ENCODE data around the gene TMBIM4. TPM values are rescaled to one million over a fixed set of nuclear protein-coding genes. Genes with fewer than 3 reads are reported as not detected.
"Not testable (repeated sequence)": the region's sequence is repeated elsewhere in the genome, so short reads cannot be mapped to it uniquely, and the experiment has no call there.

TMBIM4 gene
- total RNA-seq (100 to 1,000 TPM; 100 to 112 TPM), polyA plus RNA-seq (100 to 1,000 TPM; 107 to 161 TPM)
- long read RNA-seq, donor 1, transcript TMBIM4-202 (7 exons, 2,952 nt) = major isoform, 133 of 156 reads
- long read RNA-seq, donor 1, partial matches to known transcripts = 1 of 156 reads
- long read RNA-seq, donor 1, other reads (novel, unspliced or antisense) = 20 of 156 reads
- long read RNA-seq, donor 2, transcript TMBIM4-202 (7 exons, 2,952 nt) = major isoform, 51 of 73 reads
- long read RNA-seq, donor 2, partial matches to known transcripts = 3 of 73 reads
- long read RNA-seq, donor 2, other reads (novel, unspliced or antisense) = 17 of 73 reads

DNA sequence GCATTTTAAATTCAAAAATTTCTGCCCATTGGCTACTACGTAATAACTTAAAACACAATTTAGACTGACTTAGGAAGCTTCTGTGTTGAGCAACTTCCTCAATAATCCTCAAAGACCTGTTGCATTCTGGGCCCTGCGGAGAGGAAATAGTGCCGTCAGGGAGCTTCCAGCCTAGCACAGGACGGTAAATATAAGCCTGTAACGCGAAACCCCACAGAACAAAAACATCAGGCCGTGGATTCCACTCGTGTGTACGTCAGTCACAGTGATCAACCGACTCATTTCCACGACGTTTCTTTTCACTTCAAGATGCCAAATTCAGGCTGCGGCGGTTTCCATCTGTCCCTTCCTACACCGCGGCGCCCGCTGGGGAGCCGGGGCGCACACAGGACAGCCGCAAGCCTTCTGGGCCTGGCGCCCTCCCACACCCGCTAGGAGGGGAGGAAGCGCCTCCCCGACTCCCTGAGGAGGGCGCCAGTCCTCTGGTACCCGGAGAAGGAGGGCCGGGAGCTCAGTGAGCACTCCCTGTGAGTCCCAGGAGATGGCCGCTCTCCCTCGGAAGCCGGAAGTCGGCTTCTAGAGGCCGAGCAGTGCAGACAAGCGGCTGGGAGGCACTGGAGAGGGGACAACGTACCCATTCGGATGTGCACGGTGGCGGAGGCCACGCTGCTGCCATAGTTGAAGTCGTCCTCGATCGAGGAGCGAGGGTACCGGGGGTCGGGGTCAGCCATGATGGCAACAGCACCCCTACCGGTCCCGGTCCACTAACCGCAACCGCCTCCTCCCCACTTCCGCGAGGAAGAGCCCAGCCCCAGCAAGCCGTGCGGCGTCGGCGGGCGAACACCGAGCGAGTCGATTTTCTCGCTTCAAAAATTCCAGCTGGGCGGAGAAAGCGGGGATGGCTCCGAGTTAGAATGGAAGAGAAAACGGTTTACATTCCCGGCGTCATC is at the start of gene TMBIM4:
Gene TMBIM4 (minus strand): TSS at position 776 of the 950 bp plus-strand sequence. CDS start 45 bp downstream, at position 731.
- Histone ChIP-seq H3K27me3 (ENCODE audit: control insufficient read depth in 1 of 2, insufficient read depth in 2 of 2, low read length in 1 of 2) (no peaks in the 10 kb centered on the region), H3K9me3 (ENCODE audit: control insufficient read depth, low read length) (no peaks in the 10 kb centered on the region), H3K4me1 (ENCODE audit: control insufficient read depth in 1 of 2, insufficient read depth in 2 of 2, low read length in 2 of 2) (peaks cover 0 to 1% of the 10 kb centered on the region in 2 donors), H3K4me3 (ENCODE audit: low read length in 2 of 2) (peak within 1 kb of the TSS; percentile 62 to 68), H3K27ac (ENCODE audit: low read depth in 1 of 2, low read length in 2 of 2) (peak within 1 kb of the TSS; percentile 96 to 100), H3K36me3 (ENCODE audit: control insufficient read depth in 1 of 2, insufficient read depth in 2 of 2, low read length in 1 of 2) (no peaks in the 10 kb centered on the region)
- peak; percentile 93 to 96 for DNase-seq
- intact Hi-C loops (cut with DNase I) = loop anchor here (1.0 to 10.0 kb wide), 5 partner anchors 20 to 133 kb away; partner anchors contain the start of genes LLPH (in 2 of the 2), HELB (in 1 of the 2) and IRAK3 (in 1 of the 2)
- WGBS, 2 donors = 0% methylated on average over 63 to 67 of the region's 67 CpGs
- ATAC-seq (ENCODE audit: low FRiP score) = peak; percentile 98

- H3K4me3 ChIP-seq (ENCODE audit: low read length in 2 of 2) = no peak overlapping the region
- H3K36me3 ChIP-seq (ENCODE audit: control insufficient read depth in 1 of 2, insufficient read depth in 2 of 2, low read length in 1 of 2) = no peaks in the 10 kb centered on the region
- no peaks in the 10 kb centered on the region for H3K27me3 ChIP-seq (ENCODE audit: control insufficient read depth in 1 of 2, insufficient read depth in 2 of 2, low read length in 1 of 2)
- intact Hi-C loops (cut with DNase I) = no loop called here
- no peak for DNase-seq
- 63 to 66% methylated on average over 4 of the region's 4 CpGs for WGBS, 2 donors
- no peaks in the 10 kb centered on the region for H3K4me1 ChIP-seq (ENCODE audit: control insufficient read depth in 1 of 2, insufficient read depth in 2 of 2, low read length in 2 of 2)
- no peak for ATAC-seq (ENCODE audit: low FRiP score)
- no peak overlapping the region for H3K27ac ChIP-seq (ENCODE audit: low read depth in 1 of 2, low read length in 2 of 2)
- H3K9me3 ChIP-seq (ENCODE audit: control insufficient read depth, low read length) = no peaks in the 10 kb centered on the region
These were observed 47.6 kb upstream of the TMBIM4 start for GRCh38 chr12:66217342-66217917.

GRCh38 chr12:66213011-66213410 is 43.2 kb upstream of the TMBIM4 start:
- H3K4me3 ChIP-seq (ENCODE audit: low read length in 2 of 2); H3K27ac ChIP-seq (ENCODE audit: low read depth in 1 of 2, low read length in 2 of 2); ATAC-seq (ENCODE audit: low FRiP score); H3K36me3 ChIP-seq (ENCODE audit: control insufficient read depth in 1 of 2, insufficient read depth in 2 of 2, low read length in 1 of 2); H3K4me1 ChIP-seq (ENCODE audit: control insufficient read depth in 1 of 2, insufficient read depth in 2 of 2, low read length in 2 of 2); DNase-seq; intact Hi-C loops (cut with DNase I); H3K9me3 ChIP-seq (ENCODE audit: control insufficient read depth, low read length); H3K27me3 ChIP-seq (ENCODE audit: control insufficient read depth in 1 of 2, insufficient read depth in 2 of 2, low read length in 1 of 2): not testable (repeated sequence)
- WGBS, 2 donors = 90 to 94% methylated on average over 3 of the region's 3 CpGs

GRCh38 chr12:66211573-66211972 is 41.8 kb upstream of the TMBIM4 start:
- ATAC-seq (ENCODE audit: low FRiP score); H3K36me3 ChIP-seq (ENCODE audit: control insufficient read depth in 1 of 2, insufficient read depth in 2 of 2, low read length in 1 of 2); H3K27ac ChIP-seq (ENCODE audit: low read depth in 1 of 2, low read length in 2 of 2); H3K27me3 ChIP-seq (ENCODE audit: control insufficient read depth in 1 of 2, insufficient read depth in 2 of 2, low read length in 1 of 2); H3K9me3 ChIP-seq (ENCODE audit: control insufficient read depth, low read length); DNase-seq; H3K4me3 ChIP-seq (ENCODE audit: low read length in 2 of 2); H3K4me1 ChIP-seq (ENCODE audit: control insufficient read depth in 1 of 2, insufficient read depth in 2 of 2, low read length in 2 of 2); intact Hi-C loops (cut with DNase I): not testable (repeated sequence)
- 94 to 98% methylated on average over 2 of the region's 2 CpGs for WGBS, 2 donors

DNA sequence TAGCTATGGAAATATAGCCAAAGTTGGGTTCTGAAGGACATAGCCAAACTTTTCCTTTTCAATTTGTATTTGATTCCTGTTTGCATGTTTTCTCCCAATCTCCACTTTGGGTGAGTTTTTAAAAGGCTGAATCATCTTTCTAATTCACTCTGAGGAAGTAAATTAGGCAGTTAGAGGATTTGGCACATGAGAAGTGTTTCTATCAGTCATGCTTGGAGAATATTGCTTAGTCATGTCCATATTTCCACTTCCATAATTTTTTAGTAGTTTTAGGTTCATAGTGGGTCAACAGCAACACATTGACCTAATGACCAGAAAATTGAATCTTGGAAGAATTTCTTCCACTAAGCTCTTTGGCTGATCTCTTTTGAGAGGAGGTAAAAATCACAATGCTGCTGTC is 41.0 kb upstream of the TMBIM4 start:
- ATAC-seq (ENCODE audit: low FRiP score) (no peak), DNase-seq (no peak)
- no peaks in the 10 kb centered on the region for H3K27me3 ChIP-seq (ENCODE audit: control insufficient read depth in 1 of 2, insufficient read depth in 2 of 2, low read length in 1 of 2)
- no peak overlapping the region for H3K27ac ChIP-seq (ENCODE audit: low read depth in 1 of 2, low read length in 2 of 2)
- H3K4me3 ChIP-seq (ENCODE audit: low read length in 2 of 2) = no peak overlapping the region
- H3K4me1 ChIP-seq (ENCODE audit: control insufficient read depth in 1 of 2, insufficient read depth in 2 of 2, low read length in 2 of 2) = no peaks in the 10 kb centered on the region
- peaks cover 0 to 7% of the 10 kb centered on the region in 2 donors for H3K36me3 ChIP-seq (ENCODE audit: control insufficient read depth in 1 of 2, insufficient read depth in 2 of 2, low read length in 1 of 2)
- no peaks in the 10 kb centered on the region for H3K9me3 ChIP-seq (ENCODE audit: control insufficient read depth, low read length)
- intact Hi-C loops (cut with DNase I) = no loop called here

- no peak overlapping the region for H3K4me3 ChIP-seq (ENCODE audit: low read length in 2 of 2)
- 90 to 97% methylated on average over 1 of the region's 1 CpG for WGBS, 2 donors
- no peak for DNase-seq
These were observed 36.3 kb upstream of the TMBIM4 start for GRCh38 chr12:66206141-66206540.

DNA sequence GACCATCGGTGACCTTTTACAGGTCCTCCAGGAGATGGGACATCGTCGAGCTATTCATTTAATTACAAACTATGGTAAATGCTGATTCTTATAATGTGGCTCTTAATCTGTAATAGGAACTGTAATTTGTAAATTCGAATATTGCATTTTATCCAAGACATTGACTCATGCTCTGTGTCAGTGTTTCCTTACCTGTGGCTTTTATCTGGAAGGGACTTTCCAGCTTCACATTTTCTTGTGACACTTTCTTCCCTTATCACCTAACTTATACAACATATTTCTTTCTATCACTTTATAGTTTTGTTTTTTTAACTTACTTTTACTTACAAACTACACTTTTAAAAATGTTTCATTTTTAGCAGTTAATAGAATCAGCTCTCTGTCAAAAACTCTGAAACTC is 34.0 kb upstream of the TMBIM4 start:
- Histone ChIP-seq H3K4me3 (ENCODE audit: low read length in 2 of 2) (no peak overlapping the region), H3K36me3 (ENCODE audit: control insufficient read depth in 1 of 2, insufficient read depth in 2 of 2, low read length in 1 of 2) (peaks cover 0 to 4% of the 10 kb centered on the region in 2 donors), H3K27ac (ENCODE audit: low read depth in 1 of 2, low read length in 2 of 2) (no peak overlapping the region), H3K27me3 (ENCODE audit: control insufficient read depth in 1 of 2, insufficient read depth in 2 of 2, low read length in 1 of 2) (no peaks in the 10 kb centered on the region), H3K9me3 (ENCODE audit: control insufficient read depth, low read length) (no peaks in the 10 kb centered on the region), H3K4me1 (ENCODE audit: control insufficient read depth in 1 of 2, insufficient read depth in 2 of 2, low read length in 2 of 2) (no peaks in the 10 kb centered on the region)
- no peak for DNase-seq
- no peak for ATAC-seq (ENCODE audit: low FRiP score)
- WGBS, 2 donors = 84 to 93% methylated on average over 4 of the region's 4 CpGs
- intact Hi-C loops (cut with DNase I) = no loop called here

More at GRCh38 chr12:66206141-66206540, 36.3 kb upstream of the TMBIM4 start:
- no peak for ATAC-seq (ENCODE audit: low FRiP score)
- H3K4me1 ChIP-seq (ENCODE audit: control insufficient read depth in 1 of 2, insufficient read depth in 2 of 2, low read length in 2 of 2) = no peaks in the 10 kb centered on the region
- no peak overlapping the region for H3K27ac ChIP-seq (ENCODE audit: low read depth in 1 of 2, low read length in 2 of 2)
- intact Hi-C loops (cut with DNase I) = no loop called here
- H3K9me3 ChIP-seq (ENCODE audit: control insufficient read depth, low read length) = no peaks in the 10 kb centered on the region
- H3K36me3 ChIP-seq (ENCODE audit: control insufficient read depth in 1 of 2, insufficient read depth in 2 of 2, low read length in 1 of 2) = peaks cover 0 to 9% of the 10 kb centered on the region in 2 donors
- no peaks in the 10 kb centered on the region for H3K27me3 ChIP-seq (ENCODE audit: control insufficient read depth in 1 of 2, insufficient read depth in 2 of 2, low read length in 1 of 2)

DNA sequence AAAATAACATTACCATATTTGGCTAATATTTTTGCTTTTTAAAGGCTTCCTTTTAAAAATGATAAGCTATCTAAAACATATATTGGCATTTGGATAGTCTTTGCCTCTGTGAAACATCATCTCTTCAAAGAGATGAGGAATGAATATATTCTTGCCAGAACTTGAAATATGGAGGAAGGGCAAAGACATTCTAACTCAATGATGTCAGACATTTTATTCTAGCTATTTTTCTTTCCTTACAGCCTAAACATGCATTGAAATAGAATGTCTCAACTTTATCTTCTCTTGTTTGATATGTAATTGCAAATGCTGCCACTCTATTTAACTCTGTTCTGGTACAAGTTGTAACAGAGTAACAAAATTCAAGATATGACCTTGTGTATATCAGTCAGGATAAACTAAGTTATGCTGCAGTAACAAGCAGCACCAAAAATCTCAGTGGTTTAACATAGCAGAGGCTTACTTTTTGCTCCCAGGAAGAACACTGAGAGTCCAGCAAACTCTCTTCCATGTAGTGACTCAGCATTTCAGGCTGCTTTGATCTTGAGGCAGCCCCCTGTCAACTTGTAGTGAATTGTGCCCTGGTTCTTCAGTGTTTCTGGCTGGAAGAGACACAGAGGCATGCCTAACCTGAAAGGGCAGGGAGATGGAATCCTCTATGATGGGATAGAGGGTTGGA is 30.2 kb upstream of the TMBIM4 start:
- Histone ChIP-seq H3K9me3 (ENCODE audit: control insufficient read depth, low read length) (no peaks in the 10 kb centered on the region), H3K4me3 (ENCODE audit: low read length in 2 of 2) (no peak overlapping the region), H3K27ac (ENCODE audit: low read depth in 1 of 2, low read length in 2 of 2) (peak overlapping the region in 1 of 2 donors; percentile 3), H3K36me3 (ENCODE audit: control insufficient read depth in 1 of 2, insufficient read depth in 2 of 2, low read length in 1 of 2) (peaks cover 0 to 3% of the 10 kb centered on the region in 2 donors), H3K4me1 (ENCODE audit: control insufficient read depth in 1 of 2, insufficient read depth in 2 of 2, low read length in 2 of 2) (peaks cover 0 to 4% of the 10 kb centered on the region in 2 donors), H3K27me3 (ENCODE audit: control insufficient read depth in 1 of 2, insufficient read depth in 2 of 2, low read length in 1 of 2) (no peaks in the 10 kb centered on the region)
- no peak for DNase-seq
- intact Hi-C loops (cut with DNase I) = no loop called here
- ATAC-seq (ENCODE audit: low FRiP score) = no peak
